NT2/D1 (cell line): ENCODE measurements around the gene MYOZ3.

Experiments used
- YY1 ChIP-seq: IDR thresholded peaks from 2 replicates; pipeline ENCODE4 v1.6.1; 2011; ENCODE audit not compliant: insufficient read length, insufficient read depth
- ZNF274 ChIP-seq: IDR thresholded peaks from 2 replicates; pipeline ENCODE4 v1.6.1; 2011; ENCODE audit warnings: mild to moderate bottlenecking, low read depth, low read length

- TF ChIP-seq ZNF274 (no peak), YY1 (no peak)
Measured at GRCh38 chr5:150642567-150642927, 18.5 kb upstream of the MYOZ3 start.
